Sigmoid colon (tissue), 4 donors: ENCODE results near the gene ESPNL.

Source experiments
- POLR2A ChIP-seq, 2 donors: fragments of 450-650 bp; IDR thresholded peaks; one replicate each; pipeline ENCODE4 v1.6.1; 2016; ENCODE audit warnings: antibody characterized with exemption in 2 of 2, mild to moderate bottlenecking in 2 of 2, moderate library complexity in 2 of 2
- POLR2AphosphoS5 ChIP-seq, 4 donors: sonication (generic); formaldehyde crosslinking; IDR thresholded peaks; one replicate each; pipeline ENCODE4 v1.6.1; 2017; ENCODE audit warnings: antibody characterized with exemption in 4 of 4
- TF ChIP-seq, protein P1 (sequence below), 4 experiments: fragments of 450-650 bp in 3 of 4; fragments of 200-600 bp in 1 of 4; IDR thresholded peaks; one replicate each; pipeline ENCODE4 v1.5.1; 2016 to 2019; ENCODE audit warnings: antibody characterized with exemption in 4 of 4, mild to moderate bottlenecking in 3 of 4, moderate library complexity in 2 of 4

DNA sequence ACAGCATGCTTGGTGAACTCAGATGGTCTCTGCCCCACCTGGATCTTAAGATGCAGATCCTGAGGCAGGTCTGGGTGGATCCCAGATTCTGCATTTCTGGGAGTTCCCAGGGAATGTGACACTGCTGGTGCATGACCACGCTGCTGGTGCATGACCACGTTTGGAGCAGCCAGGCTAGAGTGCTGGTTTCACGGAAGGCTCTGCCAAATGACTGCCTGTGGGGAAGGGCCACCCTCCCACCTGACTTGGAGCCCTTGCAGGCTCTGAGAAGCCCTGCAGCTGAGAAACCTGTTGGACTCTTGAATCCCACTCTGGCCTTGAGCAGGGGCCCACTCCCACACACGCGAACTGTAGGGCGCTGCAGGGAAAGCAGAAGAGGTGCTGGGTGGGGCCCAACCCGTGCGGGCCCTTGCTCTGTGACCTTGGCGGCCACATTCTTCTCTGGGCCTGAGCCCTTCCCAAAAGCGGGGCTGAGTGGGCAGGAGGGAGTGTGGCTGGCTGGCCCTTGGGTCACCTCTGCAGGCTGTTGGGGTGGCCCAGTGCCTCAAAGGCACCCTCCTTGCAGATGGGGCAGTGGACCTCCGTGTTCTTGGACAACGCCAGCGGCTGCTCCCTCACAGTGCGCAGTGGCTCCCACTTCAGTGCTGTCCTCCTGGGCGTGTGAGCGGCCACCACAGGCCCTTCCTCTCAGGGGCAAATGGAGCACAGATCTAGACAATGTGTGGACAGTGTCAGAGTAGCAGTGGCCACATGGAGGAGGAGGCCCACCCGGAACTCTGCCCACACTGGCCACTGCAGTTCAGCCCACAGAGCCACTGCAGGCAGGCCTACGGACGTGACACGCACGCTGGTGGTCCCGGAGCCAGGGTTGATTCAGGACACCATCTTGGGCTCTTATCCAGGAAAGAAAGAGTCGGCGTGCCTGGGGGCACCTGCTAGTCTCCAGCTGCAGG, 66.5 kb downstream of the ESPNL start:
- TF ChIP-seq POLR2A (IDR thresholded peaks at IDR 0.05) (no peak), POLR2AphosphoS5 (IDR thresholded peaks at IDR 0.05) (no peak)
- TF ChIP-seq, protein P1, sequence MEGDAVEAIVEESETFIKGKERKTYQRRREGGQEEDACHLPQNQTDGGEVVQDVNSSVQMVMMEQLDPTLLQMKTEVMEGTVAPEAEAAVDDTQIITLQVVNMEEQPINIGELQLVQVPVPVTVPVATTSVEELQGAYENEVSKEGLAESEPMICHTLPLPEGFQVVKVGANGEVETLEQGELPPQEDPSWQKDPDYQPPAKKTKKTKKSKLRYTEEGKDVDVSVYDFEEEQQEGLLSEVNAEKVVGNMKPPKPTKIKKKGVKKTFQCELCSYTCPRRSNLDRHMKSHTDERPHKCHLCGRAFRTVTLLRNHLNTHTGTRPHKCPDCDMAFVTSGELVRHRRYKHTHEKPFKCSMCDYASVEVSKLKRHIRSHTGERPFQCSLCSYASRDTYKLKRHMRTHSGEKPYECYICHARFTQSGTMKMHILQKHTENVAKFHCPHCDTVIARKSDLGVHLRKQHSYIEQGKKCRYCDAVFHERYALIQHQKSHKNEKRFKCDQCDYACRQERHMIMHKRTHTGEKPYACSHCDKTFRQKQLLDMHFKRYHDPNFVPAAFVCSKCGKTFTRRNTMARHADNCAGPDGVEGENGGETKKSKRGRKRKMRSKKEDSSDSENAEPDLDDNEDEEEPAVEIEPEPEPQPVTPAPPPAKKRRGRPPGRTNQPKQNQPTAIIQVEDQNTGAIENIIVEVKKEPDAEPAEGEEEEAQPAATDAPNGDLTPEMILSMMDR (IDR thresholded peaks at IDR 0.05): no peak
